ENCODE data around the gene FAHD1. TPM values are rescaled to one million over a fixed set of nuclear protein-coding genes. Genes with fewer than 3 reads are reported as not detected.

The FAHD1 gene
- total RNA-seq, 2 donors from 2014 or later: 13.9 to 14.5 TPM

- no peak overlapping the region for H3K27ac Mint-ChIP-seq
- H3K27me3 Mint-ChIP-seq: no peaks in the 10 kb centered on the region
- no peak overlapping the region for H3K4me3 Mint-ChIP-seq
- DNase-seq (ENCODE audit: low spot score): no peak
- H3K4me1 Mint-ChIP-seq (ENCODE audit: low read depth in 2 of 2): peaks cover 13 to 30% of the 10 kb centered on the region in 2 donors
- H3K9me3 Mint-ChIP-seq: no peaks in the 10 kb centered on the region
- no peak for ATAC-seq
- H3K36me3 Mint-ChIP-seq: no peaks in the 10 kb centered on the region
Measured at GRCh38 chr16:1828645-1829410, 1.8 kb downstream of the FAHD1 start.

GRCh38 chr16:1830213-1830612, 3.2 kb downstream of the FAHD1 start:
- ATAC-seq: no peak
- Mint-ChIP-seq H3K4me1 (ENCODE audit: low read depth in 2 of 2) (peaks cover 7 to 26% of the 10 kb centered on the region in 2 donors), H3K27ac (no peak overlapping the region), H3K9me3 (no peaks in the 10 kb centered on the region), H3K4me3 (no peak overlapping the region), H3K36me3 (no peaks in the 10 kb centered on the region), H3K27me3 (no peaks in the 10 kb centered on the region)
- no peak for DNase-seq (ENCODE audit: low spot score)

GRCh38 chr16:1831186-1832075, 4.4 kb downstream of the FAHD1 start:
- DNase-seq (ENCODE audit: low spot score): no peak
- Mint-ChIP-seq H3K27me3 (no peaks in the 10 kb centered on the region), H3K9me3 (no peaks in the 10 kb centered on the region), H3K27ac (no peak overlapping the region), H3K36me3 (no peaks in the 10 kb centered on the region), H3K4me3 (no peak overlapping the region), H3K4me1 (ENCODE audit: low read depth in 2 of 2) (peaks cover 7 to 23% of the 10 kb centered on the region in 2 donors)
- ATAC-seq: no peak

- no peaks in the 10 kb centered on the region for H3K36me3 Mint-ChIP-seq
- no peaks in the 10 kb centered on the region for H3K9me3 Mint-ChIP-seq
- no peak for ATAC-seq
- peak overlapping the region in 1 of 2 donors; percentile 50 for H3K27ac Mint-ChIP-seq
- no peak for DNase-seq (ENCODE audit: low spot score)
- peaks cover 0 to 13% of the 10 kb centered on the region in 2 donors for H3K4me1 Mint-ChIP-seq (ENCODE audit: low read depth in 2 of 2)
- H3K4me3 Mint-ChIP-seq: no peak overlapping the region
- no peaks in the 10 kb centered on the region for H3K27me3 Mint-ChIP-seq
Measured at GRCh38 chr16:1832838-1833454, 5.9 kb downstream of the FAHD1 start.

- Mint-ChIP-seq H3K4me3 (no peak overlapping the region), H3K36me3 (no peaks in the 10 kb centered on the region)
- no peak for ATAC-seq
Measured at GRCh38 chr16:1834096-1834495, 7.1 kb downstream of the FAHD1 start.

GRCh38 chr16:1839554-1839953, 12.5 kb downstream of the FAHD1 start:
- H3K9me3 Mint-ChIP-seq: no peaks in the 10 kb centered on the region
- H3K27ac Mint-ChIP-seq: no peak overlapping the region
- H3K4me3 Mint-ChIP-seq: no peak overlapping the region
- ATAC-seq (no peak), DNase-seq (ENCODE audit: low spot score) (no peak)
- no peaks in the 10 kb centered on the region for H3K36me3 Mint-ChIP-seq
- no peaks in the 10 kb centered on the region for H3K4me1 Mint-ChIP-seq (ENCODE audit: low read depth in 2 of 2)
- H3K27me3 Mint-ChIP-seq: no peaks in the 10 kb centered on the region

More at GRCh38 chr16:1834096-1834495, 7.1 kb downstream of the FAHD1 start:
- H3K27me3 Mint-ChIP-seq: no peaks in the 10 kb centered on the region
- no peak overlapping the region for H3K27ac Mint-ChIP-seq
- no peaks in the 10 kb centered on the region for H3K9me3 Mint-ChIP-seq
- DNase-seq (ENCODE audit: low spot score): no peak
- peaks cover 0 to 11% of the 10 kb centered on the region in 2 donors for H3K4me1 Mint-ChIP-seq (ENCODE audit: low read depth in 2 of 2)

GRCh38 chr16:1845985-1846384, 19.0 kb downstream of the FAHD1 start:
- DNase-seq (ENCODE audit: low spot score) (no peak), ATAC-seq (no peak)
- Mint-ChIP-seq H3K4me3 (no peak overlapping the region), H3K4me1 (ENCODE audit: low read depth in 2 of 2) (no peaks in the 10 kb centered on the region), H3K9me3 (no peaks in the 10 kb centered on the region), H3K36me3 (no peaks in the 10 kb centered on the region), H3K27ac (peak overlapping the region in 1 of 2 donors; percentile 15), H3K27me3 (peaks cover 7 to 8% of the 10 kb centered on the region in 2 donors)

GRCh38 chr16:1846416-1846815, 19.4 kb downstream of the FAHD1 start:
- Mint-ChIP-seq H3K4me3 (no peak overlapping the region), H3K9me3 (no peaks in the 10 kb centered on the region), H3K4me1 (ENCODE audit: low read depth in 2 of 2) (no peaks in the 10 kb centered on the region), H3K27me3 (peaks cover 8 to 11% of the 10 kb centered on the region in 2 donors), H3K36me3 (no peaks in the 10 kb centered on the region), H3K27ac (peak overlapping the region in 1 of 2 donors; percentile 15)
- ATAC-seq (no peak), DNase-seq (ENCODE audit: low spot score) (no peak)

- no peak for DNase-seq (ENCODE audit: low spot score)
- ATAC-seq: no peak
- Mint-ChIP-seq H3K27me3 (peaks cover 15 to 17% of the 10 kb centered on the region in 2 donors), H3K36me3 (no peaks in the 10 kb centered on the region), H3K4me1 (ENCODE audit: low read depth in 2 of 2) (no peaks in the 10 kb centered on the region), H3K4me3 (no peak overlapping the region), H3K27ac (no peak overlapping the region), H3K9me3 (no peaks in the 10 kb centered on the region)
Measured at GRCh38 chr16:1850981-1851380, 24.0 kb downstream of the FAHD1 start.

GRCh38 chr16:1851793-1852192, 24.8 kb downstream of the FAHD1 start:
- Mint-ChIP-seq H3K36me3 (no peaks in the 10 kb centered on the region), H3K4me3 (no peak overlapping the region), H3K27ac (no peak overlapping the region), H3K27me3 (peaks cover 11 to 13% of the 10 kb centered on the region in 2 donors), H3K4me1 (ENCODE audit: low read depth in 2 of 2) (no peaks in the 10 kb centered on the region), H3K9me3 (no peaks in the 10 kb centered on the region)
- DNase-seq (ENCODE audit: low spot score) (no peak), ATAC-seq (no peak)

- Mint-ChIP-seq H3K27ac (no peak overlapping the region), H3K4me3 (no peak overlapping the region), H3K27me3 (peaks cover 37 to 54% of the 10 kb centered on the region in 2 donors), H3K9me3 (no peaks in the 10 kb centered on the region), H3K4me1 (ENCODE audit: low read depth in 2 of 2) (no peaks in the 10 kb centered on the region), H3K36me3 (no peaks in the 10 kb centered on the region)
- DNase-seq (ENCODE audit: low spot score): no peak
- no peak for ATAC-seq
Measured at GRCh38 chr16:1857433-1858097, 30.6 kb downstream of the FAHD1 start.

- no peak overlapping the region for H3K4me3 Mint-ChIP-seq
- DNase-seq (ENCODE audit: low spot score): no peak
- H3K27ac Mint-ChIP-seq: no peak overlapping the region
- no peaks in the 10 kb centered on the region for H3K9me3 Mint-ChIP-seq
- no peaks in the 10 kb centered on the region for H3K4me1 Mint-ChIP-seq (ENCODE audit: low read depth in 2 of 2)
- peaks cover 37 to 54% of the 10 kb centered on the region in 2 donors for H3K27me3 Mint-ChIP-seq
- no peaks in the 10 kb centered on the region for H3K36me3 Mint-ChIP-seq
- ATAC-seq: no peak
Measured at GRCh38 chr16:1858189-1858865, 31.3 kb downstream of the FAHD1 start.

- no peaks in the 10 kb centered on the region for H3K4me1 Mint-ChIP-seq (ENCODE audit: low read depth in 2 of 2)
- no peak for ATAC-seq
- H3K4me3 Mint-ChIP-seq: no peak overlapping the region
- no peaks in the 10 kb centered on the region for H3K36me3 Mint-ChIP-seq
- no peak for DNase-seq (ENCODE audit: low spot score)
- peaks cover 35 to 51% of the 10 kb centered on the region in 2 donors for H3K27me3 Mint-ChIP-seq
- no peak overlapping the region for H3K27ac Mint-ChIP-seq
- H3K9me3 Mint-ChIP-seq: no peaks in the 10 kb centered on the region
Measured at GRCh38 chr16:1859650-1860049, 32.6 kb downstream of the FAHD1 start.

Measured in natural killer cell treated with Interleukin-12 subunit alpha and Interleukin-12 subunit beta and Interleukin-15 and Interleukin-18, amount 100 ng/mL, for 72 hours (primary cell).